MM.1S (cell line): Measurements from ENCODE around the gene PAFAH1B1.

Source experiments
- EZH2 ChIP-seq: fragments of 300-600 bp; sonication (generic); optimal IDR thresholded peaks from 2 replicates; pipeline ENCODE3; 2017; ENCODE audit warnings: low read depth, mild to moderate bottlenecking, antibody characterized with exemption, low read length, mixed read lengths
- TF ChIP-seq, protein P1 (sequence below): fragments of 300-600 bp; sonication (generic); IDR thresholded peaks from 2 replicates; pipeline ENCODE4 v1.5.1; 2016; ENCODE audit warnings: antibody characterized with exemption, low read length, mixed read lengths

DNA sequence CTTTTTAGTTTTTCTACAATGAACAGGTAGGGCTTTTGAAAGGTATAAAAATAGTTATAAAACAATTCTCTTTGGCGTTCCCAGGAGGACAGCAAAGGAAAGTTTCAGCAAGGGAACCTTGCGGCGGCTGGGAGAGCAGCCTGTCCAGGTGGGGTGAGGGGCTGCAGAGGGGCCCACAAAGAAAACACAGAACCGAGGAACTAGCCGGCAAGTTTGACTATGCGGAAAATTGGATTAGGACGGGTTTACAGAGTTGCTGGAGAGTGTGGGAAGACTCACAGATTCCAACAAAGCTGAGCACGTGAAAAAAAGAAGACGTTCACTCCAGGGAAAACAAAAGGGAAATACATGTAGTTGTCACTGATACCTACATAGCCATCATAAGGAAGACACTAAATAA is 41.5 kb upstream of the PAFAH1B1 start:
- TF ChIP-seq, protein P1, sequence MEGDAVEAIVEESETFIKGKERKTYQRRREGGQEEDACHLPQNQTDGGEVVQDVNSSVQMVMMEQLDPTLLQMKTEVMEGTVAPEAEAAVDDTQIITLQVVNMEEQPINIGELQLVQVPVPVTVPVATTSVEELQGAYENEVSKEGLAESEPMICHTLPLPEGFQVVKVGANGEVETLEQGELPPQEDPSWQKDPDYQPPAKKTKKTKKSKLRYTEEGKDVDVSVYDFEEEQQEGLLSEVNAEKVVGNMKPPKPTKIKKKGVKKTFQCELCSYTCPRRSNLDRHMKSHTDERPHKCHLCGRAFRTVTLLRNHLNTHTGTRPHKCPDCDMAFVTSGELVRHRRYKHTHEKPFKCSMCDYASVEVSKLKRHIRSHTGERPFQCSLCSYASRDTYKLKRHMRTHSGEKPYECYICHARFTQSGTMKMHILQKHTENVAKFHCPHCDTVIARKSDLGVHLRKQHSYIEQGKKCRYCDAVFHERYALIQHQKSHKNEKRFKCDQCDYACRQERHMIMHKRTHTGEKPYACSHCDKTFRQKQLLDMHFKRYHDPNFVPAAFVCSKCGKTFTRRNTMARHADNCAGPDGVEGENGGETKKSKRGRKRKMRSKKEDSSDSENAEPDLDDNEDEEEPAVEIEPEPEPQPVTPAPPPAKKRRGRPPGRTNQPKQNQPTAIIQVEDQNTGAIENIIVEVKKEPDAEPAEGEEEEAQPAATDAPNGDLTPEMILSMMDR: no peak
- no peak for TF ChIP-seq EZH2
